GM18507 (cell line): ENCODE results near the gene USP35.
"Not testable (repeated sequence)": the region's sequence is repeated elsewhere in the genome, so short reads cannot be mapped to it uniquely, and the experiment has no call there.

Experiments
- DNase-seq: peaks from one replicate; pipeline ENCODE4 v3.0.0; 2011; ENCODE audit warnings: low read depth; ENCODE audit not compliant: insufficient read length; ENCODE audit errors: extremely low spot score
- FAIRE-seq: peaks from 2 replicates; lab custom pipeline; 2011; peaks lifted over from hg19 to GRCh38; lab: Jason Lieb, UNC

Gene USP35

DNA sequence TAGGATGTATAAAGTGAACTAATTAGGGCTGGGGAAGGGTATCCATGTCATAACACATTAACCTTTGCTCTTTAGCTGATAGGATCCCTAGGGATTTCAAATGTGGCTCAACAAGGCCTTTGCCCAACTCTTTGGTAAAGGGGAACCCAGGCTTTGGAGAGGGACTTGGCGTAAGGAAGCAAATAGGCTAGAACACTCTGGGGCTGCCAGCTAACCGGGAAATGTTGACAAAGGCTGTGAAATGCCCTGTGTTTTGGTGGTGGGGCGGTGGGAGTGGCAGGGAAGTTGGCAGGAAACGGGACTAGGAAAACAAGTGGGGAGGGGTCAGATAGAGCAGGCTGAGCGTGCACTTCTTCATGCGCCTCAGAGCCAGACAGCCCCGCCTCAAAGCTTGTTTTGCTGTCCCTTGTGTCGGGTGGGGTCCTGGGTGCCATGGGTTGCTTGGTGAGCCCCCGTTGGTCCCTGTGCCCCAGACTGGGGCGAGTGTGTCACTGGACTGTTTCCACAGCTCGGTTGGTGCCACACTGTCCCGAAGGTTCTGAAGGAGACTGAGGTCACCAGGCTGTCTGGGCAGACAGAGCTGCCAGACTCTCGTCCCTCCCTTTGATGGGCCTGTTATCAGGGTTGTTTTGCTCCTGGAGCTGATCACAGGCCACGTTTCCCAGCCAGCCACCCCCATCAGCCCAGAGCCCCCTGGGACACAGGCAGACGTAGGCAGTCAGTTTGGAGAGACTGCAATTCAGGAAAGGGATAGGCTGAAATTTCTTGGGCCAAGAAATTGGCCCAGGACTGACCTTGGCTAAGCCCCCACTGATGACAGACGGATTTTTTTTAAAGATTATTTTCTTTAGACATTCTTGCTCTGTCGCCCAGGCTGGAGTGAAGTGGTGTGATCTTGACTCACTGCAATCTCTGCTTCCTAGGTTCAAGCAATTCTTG, 19.9 kb upstream of the USP35 start:
- FAIRE-seq (no peak), DNase-seq (no peak)

DNA sequence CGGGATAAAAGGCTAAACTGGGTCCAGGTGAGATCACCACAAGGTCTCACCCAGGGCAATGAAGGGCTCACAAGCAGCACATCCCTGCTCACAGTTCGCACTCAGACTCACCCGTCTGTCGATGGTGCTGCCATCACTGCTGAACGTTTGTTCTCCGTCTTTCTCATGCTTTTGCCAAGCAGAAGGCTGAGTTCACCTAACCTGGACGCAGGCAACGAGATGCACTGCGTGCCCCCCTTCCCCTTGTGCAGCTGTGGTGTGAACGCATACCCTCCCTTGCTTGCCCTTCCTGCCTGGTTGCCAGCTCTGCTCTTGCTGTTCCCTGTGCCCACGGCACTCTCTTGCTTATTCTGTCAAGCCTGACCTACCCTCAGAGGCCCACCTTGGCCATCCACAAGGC, 18.3 kb upstream of the USP35 start:
- no peak for FAIRE-seq

DNA sequence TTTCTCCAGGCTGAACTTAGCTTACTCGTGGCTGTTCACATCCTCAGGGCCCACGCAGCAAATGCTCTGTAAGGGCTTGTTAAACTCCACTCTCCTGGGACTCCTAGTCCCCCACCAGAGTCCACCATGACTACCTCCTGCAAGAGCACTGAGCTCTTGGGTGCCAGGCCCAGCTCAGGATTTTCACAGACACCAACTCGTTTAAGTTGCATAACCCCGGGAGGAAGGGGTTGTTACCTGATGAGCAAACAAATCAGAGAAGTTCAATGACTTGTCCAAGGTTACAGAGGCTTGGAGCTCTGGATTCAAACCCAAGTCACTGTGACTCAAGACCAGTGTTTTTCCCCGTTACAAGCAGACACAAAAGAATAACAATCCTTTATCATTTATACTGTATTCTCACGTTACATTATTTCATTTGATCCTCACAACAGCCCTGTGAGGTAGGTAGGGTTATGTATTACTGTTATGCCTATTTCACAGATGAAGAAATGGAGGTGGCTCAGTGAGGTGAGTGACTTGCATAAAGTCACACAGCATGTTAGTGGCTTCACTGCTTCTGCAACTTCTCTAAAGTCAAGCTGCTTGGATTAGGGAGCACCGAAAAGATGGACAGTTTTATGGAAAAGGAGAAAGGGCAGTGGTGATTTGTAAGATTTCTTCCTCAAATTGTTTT, 17.7 kb upstream of the USP35 start:
- FAIRE-seq (no peak), DNase-seq (no peak)

More for the DNA sequence above, 18.3 kb upstream of the USP35 start:
- no peak for DNase-seq

DNA sequence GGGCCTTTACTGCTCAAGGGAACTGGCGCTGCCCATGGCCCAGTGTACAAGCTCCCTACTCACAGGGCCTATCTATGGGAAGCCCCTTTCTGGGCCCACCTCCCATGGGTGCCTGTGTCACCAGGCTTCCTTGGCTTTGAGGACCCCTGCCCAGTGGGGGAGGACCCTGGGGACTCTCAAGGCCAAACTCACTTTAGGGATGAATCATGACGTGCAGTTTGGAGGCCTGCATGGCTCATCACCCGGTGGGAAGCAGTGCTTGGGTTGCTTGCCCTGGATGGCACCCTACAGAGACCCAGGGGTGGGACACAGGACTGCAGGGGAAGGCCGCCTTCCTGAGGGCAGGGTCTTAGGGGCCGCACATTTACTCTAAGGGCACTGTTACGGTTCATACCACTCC, 16.8 kb upstream of the USP35 start:
- FAIRE-seq (no peak), DNase-seq (no peak)

DNA sequence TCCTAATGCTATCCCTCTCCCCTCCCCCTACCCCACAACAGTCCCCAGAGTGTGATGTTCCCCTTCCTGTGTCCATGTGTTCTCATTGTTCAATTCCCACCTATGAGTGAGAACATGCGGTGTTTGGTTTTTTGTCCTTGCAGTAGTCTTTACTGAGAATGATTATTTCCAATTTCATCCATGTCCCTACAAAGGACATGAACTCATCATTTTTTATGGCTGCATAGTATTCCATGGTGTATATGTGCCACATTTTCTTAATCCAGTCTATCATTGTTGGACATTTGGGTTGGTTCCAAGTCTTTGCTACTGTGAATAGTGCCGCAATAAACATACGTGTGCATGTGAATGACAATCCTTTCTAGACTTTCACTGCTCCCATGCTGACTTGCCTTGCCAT, 12.9 kb upstream of the USP35 start:
- not testable (repeated sequence) for DNase-seq, FAIRE-seq

- DNase-seq (no peak), FAIRE-seq (no peak)
Measured at GRCh38 chr11:78176605-78177141, 12.0 kb upstream of the USP35 start.

DNA sequence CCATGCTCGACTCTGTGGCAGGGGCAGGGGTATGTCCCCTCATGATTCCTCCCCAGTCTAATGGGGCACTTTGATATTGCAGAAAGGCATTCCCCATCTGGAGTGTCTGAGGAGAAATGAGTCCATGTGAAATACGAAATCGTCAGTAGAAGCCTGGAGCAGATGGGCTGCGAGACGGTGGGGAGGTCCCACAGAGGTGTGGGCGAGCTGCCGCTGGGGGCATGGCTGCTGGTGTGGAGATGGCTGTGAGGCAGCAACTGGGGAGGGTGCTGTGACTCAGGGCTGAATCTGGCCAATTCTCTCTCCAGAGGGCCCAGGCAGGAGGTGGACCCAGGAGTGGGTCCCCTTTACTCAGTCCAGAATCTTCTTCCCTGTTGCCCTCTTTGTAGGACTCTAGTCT, 11.5 kb upstream of the USP35 start:
- FAIRE-seq (no peak), DNase-seq (no peak)

- DNase-seq: no peak
- no peak for FAIRE-seq
Measured at GRCh38 chr11:78179459-78180071, 9.2 kb upstream of the USP35 start.

GRCh38 chr11:78180751-78181150, 8.0 kb upstream of the USP35 start:
- DNase-seq: no peak
- FAIRE-seq: no peak

- DNase-seq: no peak
- FAIRE-seq: no peak
Measured at GRCh38 chr11:78181185-78181584, 7.5 kb upstream of the USP35 start.

- DNase-seq: peak; percentile 18
- no peak for FAIRE-seq
Measured at GRCh38 chr11:78187366-78188285, 1.1 kb upstream of the USP35 start.

DNA sequence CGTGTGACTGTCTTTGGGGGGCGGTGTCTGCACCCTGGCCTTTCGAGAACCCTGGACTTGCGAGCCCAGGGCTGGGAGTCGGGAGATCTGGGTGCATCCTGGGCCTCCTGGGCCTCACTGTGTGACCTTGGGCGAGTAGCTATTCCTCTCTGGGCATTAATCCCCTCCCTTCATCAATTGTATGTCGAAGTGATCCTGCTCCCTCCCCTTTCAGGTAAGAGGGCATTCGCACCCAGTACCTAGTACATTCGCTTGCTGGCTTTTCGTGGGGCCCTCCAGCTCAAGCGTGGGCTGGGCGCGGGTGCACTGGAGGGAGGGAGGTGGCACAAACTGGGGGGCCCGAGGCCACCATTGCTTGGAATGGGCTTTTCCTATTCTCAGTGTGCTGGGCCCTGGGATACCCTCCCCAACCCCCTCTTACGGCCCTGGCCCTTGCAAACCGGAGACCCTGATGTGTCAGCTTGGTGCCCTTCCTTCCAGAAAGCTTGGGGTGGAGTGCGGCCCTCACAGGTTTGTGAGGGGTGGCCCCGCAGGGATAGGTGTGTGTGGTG, 530 bp downstream of the USP35 start:
- FAIRE-seq (no peak), DNase-seq (no peak)

DNA sequence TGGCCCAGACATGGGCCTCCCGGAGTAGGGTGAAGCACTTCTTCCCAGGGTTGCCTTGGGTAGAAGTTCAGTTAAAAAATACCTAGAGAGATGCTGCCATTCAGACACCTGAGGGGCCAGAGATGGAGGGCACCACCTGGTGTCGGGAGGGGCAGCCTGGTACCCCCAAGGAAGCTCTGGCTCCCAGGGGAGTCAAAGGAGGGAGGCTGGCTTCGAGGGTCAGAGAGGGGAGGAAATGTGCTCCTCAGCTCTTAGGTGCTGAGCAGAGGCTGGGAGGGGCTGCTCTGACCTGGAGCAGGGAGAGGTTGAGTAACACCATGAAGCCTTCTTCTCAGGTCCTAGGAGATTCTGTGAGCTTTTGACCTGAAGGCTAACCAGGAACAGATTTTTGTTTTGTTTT, 1.1 kb downstream of the USP35 start:
- FAIRE-seq: no peak
- DNase-seq: no peak

GRCh38 chr11:78190374-78190773, 1.7 kb downstream of the USP35 start:
- no peak for DNase-seq
- no peak for FAIRE-seq

DNA sequence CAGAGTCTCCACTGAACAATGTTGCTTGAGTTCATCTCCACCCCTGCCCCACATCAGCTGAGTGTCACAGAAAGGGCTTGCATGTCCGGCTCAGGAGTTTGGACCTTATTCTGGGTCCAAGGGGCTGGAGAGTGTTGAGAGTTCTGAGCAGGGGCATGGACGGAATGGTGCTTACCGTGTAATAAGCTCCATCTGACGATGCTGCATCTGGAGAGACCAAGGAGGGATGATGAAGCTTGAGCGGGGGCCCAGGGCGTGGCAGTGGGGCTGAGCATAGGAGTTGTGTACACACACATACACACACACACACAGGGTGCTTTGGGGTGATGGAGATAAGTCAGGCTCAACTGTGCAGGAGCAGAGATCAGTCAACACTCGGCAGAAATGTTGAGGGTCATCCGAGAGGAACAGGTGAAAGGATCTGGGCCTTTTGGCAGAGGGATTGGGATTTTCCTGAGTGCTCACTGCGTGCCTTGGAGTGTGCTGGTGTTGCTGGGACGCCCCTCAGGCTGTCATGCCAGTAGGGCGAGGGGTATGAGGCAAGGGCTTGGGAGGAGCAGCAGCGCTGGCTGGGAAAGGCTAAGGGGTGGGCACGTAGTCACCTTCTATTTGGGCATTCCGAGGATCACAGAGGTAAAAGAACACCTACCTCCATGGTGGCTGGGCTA, 2.3 kb downstream of the USP35 start:
- FAIRE-seq (no peak), DNase-seq (no peak)

DNA sequence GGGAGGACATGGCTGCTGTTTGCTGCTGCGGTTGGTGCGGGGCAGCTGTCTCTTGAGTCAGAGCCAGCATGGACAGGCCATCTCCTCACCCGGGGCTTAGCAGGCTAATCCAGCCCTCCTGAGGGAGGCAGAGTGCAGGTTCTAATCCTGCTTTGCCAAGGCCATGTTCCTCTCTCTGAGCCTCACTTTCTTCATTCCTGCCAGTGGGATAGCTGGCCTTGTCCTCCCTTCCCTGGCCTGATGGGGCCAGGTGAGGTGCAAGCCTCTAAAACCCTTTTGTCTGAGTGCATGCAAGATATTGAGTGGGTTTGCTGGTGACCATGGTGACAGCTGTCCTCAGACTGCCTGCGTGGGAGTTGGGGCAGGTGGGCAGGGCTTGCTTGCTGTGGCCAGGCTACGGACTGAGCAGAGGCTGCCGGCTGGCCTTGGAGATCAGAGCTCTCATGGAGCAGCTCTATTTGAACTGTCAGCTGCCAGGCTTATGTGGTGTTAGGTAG, 3.6 kb downstream of the USP35 start:
- DNase-seq: no peak
- no peak for FAIRE-seq

DNA sequence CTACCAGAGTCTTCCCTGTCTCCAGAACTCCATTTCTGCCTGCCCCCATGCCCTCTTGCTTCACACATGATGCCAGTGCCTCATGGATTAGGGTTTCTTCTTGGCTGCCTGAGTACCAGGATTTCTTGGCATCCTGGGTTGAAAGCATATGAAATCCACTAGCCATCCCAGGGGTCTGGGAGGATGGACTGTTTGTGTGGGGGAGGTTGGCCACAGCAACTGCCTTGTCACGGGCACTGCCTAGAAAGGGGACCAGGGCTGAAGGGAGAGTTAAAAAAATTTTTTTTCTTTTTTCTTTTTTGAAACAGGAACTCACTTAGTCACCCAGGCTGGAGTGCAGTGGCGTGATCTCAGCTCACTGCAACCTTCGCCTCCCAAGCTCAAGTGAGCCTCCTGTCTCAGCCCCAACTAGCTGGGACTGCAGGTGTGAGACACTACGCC, 4.2 kb downstream of the USP35 start:
- FAIRE-seq (no peak), DNase-seq (no peak)

GRCh38 chr11:78193806-78194205, 5.1 kb downstream of the USP35 start:
- DNase-seq (no peak), FAIRE-seq (no peak)
